Tibial nerve (tissue), 4 donors: ENCODE results near the gene RTP5.

Source experiments
- EP300 ChIP-seq, 2 donors: sonication (generic); formaldehyde crosslinking; IDR thresholded peaks; one replicate each; pipeline ENCODE4 v1.6.1; 2017; ENCODE audit warnings: antibody characterized with exemption in 2 of 2, mild to moderate bottlenecking in 1 of 2
- POLR2A ChIP-seq, 2 donors: fragments of 450-650 bp; IDR thresholded peaks; one replicate each; pipeline ENCODE4 v1.6.1; 2017; ENCODE audit warnings: antibody characterized with exemption in 2 of 2, mild to moderate bottlenecking in 2 of 2, moderate library complexity in 2 of 2
- TF ChIP-seq, protein P1 (sequence below), 5 experiments: fragments of 200-600 bp in 3 of 5; fragments of 450-650 bp in 2 of 5; sonication (generic) in 3 of 5; IDR thresholded peaks; one replicate each; pipeline ENCODE4 v1.5.1; 2016 to 2019; ENCODE audit warnings: antibody characterized with exemption in 5 of 5, mild to moderate bottlenecking in 3 of 5, moderate library complexity in 2 of 5

DNA sequence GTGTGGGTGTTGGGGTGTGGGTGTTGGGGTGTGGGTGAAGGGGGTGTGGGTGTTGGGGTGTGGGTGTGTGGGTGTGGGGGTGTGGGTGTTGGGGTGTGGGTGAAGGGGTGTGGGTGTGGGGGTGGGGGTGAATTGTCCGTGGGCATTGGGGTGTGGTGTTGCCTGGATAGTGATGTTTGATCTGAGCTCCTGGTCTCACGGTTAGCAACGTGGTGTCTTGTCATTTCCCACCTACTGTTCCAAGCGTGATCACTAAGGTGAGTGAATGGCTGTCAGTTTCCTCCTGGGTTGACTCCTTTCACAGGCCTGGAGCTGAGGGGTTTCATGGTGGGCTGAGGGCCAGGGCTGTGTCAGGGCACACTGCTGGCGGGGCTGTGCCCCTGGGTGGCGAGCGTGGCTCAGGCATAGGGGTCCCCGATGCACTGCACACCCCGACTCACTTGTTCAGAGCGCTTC is 27.2 kb downstream of the RTP5 start:
- TF ChIP-seq, protein P1, sequence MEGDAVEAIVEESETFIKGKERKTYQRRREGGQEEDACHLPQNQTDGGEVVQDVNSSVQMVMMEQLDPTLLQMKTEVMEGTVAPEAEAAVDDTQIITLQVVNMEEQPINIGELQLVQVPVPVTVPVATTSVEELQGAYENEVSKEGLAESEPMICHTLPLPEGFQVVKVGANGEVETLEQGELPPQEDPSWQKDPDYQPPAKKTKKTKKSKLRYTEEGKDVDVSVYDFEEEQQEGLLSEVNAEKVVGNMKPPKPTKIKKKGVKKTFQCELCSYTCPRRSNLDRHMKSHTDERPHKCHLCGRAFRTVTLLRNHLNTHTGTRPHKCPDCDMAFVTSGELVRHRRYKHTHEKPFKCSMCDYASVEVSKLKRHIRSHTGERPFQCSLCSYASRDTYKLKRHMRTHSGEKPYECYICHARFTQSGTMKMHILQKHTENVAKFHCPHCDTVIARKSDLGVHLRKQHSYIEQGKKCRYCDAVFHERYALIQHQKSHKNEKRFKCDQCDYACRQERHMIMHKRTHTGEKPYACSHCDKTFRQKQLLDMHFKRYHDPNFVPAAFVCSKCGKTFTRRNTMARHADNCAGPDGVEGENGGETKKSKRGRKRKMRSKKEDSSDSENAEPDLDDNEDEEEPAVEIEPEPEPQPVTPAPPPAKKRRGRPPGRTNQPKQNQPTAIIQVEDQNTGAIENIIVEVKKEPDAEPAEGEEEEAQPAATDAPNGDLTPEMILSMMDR (IDR thresholded peaks at IDR 0.05) = no peak
- no peak for TF ChIP-seq POLR2A (IDR thresholded peaks at IDR 0.05)
- TF ChIP-seq EP300 (IDR thresholded peaks at IDR 0.05) = no peak
